Epithelial cell of proximal tubule (primary cell): ENCODE results near the gene OR4D11. TPM values are rescaled to one million over a fixed set of nuclear protein-coding genes. Genes with fewer than 3 reads are reported as not detected.
"Not testable (repeated sequence)": the region's sequence is repeated elsewhere in the genome, so short reads cannot be mapped to it uniquely, and the experiment has no call there.

Experiments used
- DNase-seq: peaks from one replicate; pipeline ENCODE4 v3.0.0-alpha.2; 2011; ENCODE audit warnings: low read depth
- H3K4me3 ChIP-seq: 2 replicates; pipeline ENCODE4 v1.5.1; 2011; ENCODE audit warnings: low read depth, mild to moderate bottlenecking, low read length
- CTCF ChIP-seq: conservative IDR thresholded peaks from 2 replicates; pipeline ENCODE4 v1.5.1; 2012; ENCODE audit warnings: low read depth, mild to moderate bottlenecking, low read length
- total RNA-seq: library from RNA; depleted of rRNA; stranded (reverse); fragments of >200 nt; gene quantifications from 2 replicates; pipeline ENCODE4 v1.2.3, GENCODE V29; 2015

Gene OR4D11
- total RNA-seq, 1 donor from 2014 or later, result not detected

- DNase-seq, result no peak
- H3K4me3 ChIP-seq, result no peak overlapping the region
- TF ChIP-seq CTCF, result no peak
Observed at GRCh38 chr11:59528711-59529110, 25.3 kb downstream of the OR4D11 start.

GRCh38 chr11:59532620-59533019, 29.2 kb downstream of the OR4D11 start:
- DNase-seq, result no peak

GRCh38 chr11:59534676-59535075, 31.3 kb downstream of the OR4D11 start:
- no peak for TF ChIP-seq CTCF
- H3K4me3 ChIP-seq, result no peak overlapping the region
- DNase-seq, result no peak

More at GRCh38 chr11:59532620-59533019, 29.2 kb downstream of the OR4D11 start:
- TF ChIP-seq CTCF, result no peak
- H3K4me3 ChIP-seq, result no peak overlapping the region

- TF ChIP-seq CTCF, result no peak
- DNase-seq, result no peak
- no peak overlapping the region for H3K4me3 ChIP-seq
Observed at GRCh38 chr11:59542142-59542810, 38.9 kb downstream of the OR4D11 start.

- not testable (repeated sequence) for DNase-seq
Observed at GRCh38 chr11:59543713-59544112, 40.3 kb downstream of the OR4D11 start.

GRCh38 chr11:59544869-59545178, 41.4 kb downstream of the OR4D11 start:
- TF ChIP-seq CTCF, result no peak
- no peak overlapping the region for H3K4me3 ChIP-seq
- no peak for DNase-seq

More at GRCh38 chr11:59543713-59544112, 40.3 kb downstream of the OR4D11 start:
- not testable (repeated sequence) for H3K4me3 ChIP-seq

- DNase-seq, result no peak
- TF ChIP-seq CTCF, result no peak
- no peak overlapping the region for H3K4me3 ChIP-seq
Observed at GRCh38 chr11:59545179-59546020, 42.0 kb downstream of the OR4D11 start.

- H3K4me3 ChIP-seq, DNase-seq: not testable (repeated sequence)
Observed at GRCh38 chr11:59547605-59548308, 44.4 kb downstream of the OR4D11 start.
